Natural killer cell (primary cell): ENCODE measurements around the gene ILKAP. TPM values are rescaled to one million over a fixed set of nuclear protein-coding genes. Genes with fewer than 3 reads are reported as not detected.
A peak's percentile ranks its signal among the peaks of the same experiment; 100 is the strongest.

Source experiments
- ATAC-seq, 3 donors: fragments of 150-1000 bp in 2 of 3; fragments of 200-7000 bp in 1 of 3; cut with Tn5 transposase; 1 replicate in 1 of 3; 2 replicates in 2 of 3; pipeline ENCODE4 v1.10.0; 2021; ENCODE audit warnings: mild to moderate bottlenecking in 2 of 3, moderate library complexity in 2 of 3
- DNase-seq, 2 donors: peaks; one replicate each; pipeline versions ENCODE4 v3.0.0 to v3.0.0-alpha.2; 2013 to 2021; ENCODE audit warnings: mixed read lengths in 1 of 2
- H3K27ac ChIP-seq: one replicate; pipeline ENCODE4 v1.5.1; 2013; ENCODE audit warnings: mild to moderate bottlenecking, low read length
- H3K27me3 ChIP-seq: one replicate; pipeline ENCODE4 v1.6.1; 2013; ENCODE audit warnings: low read length; ENCODE audit not compliant: control insufficient read depth, insufficient read depth
- H3K36me3 ChIP-seq: one replicate; pipeline ENCODE4 v1.6.1; 2013; ENCODE audit warnings: low read length; ENCODE audit not compliant: control insufficient read depth, insufficient read depth
- H3K4me1 ChIP-seq: one replicate; pipeline ENCODE4 v1.6.1; 2013; ENCODE audit warnings: low read length; ENCODE audit not compliant: control insufficient read depth, insufficient read depth
- H3K4me3 ChIP-seq: one replicate; pipeline ENCODE4 v1.5.1; 2013; ENCODE audit warnings: low read length
- H3K9me3 ChIP-seq: one replicate; pipeline ENCODE4 v1.6.1; 2013; ENCODE audit warnings: low read length; ENCODE audit not compliant: control insufficient read depth, insufficient read depth
- H3K27ac Mint-ChIP-seq, 2 donors: one replicate each; pipeline ENCODE4 v1.8.0; 2022; ENCODE audit warnings: mild to moderate bottlenecking in 2 of 2, mixed read lengths in 2 of 2, moderate library complexity in 1 of 2
- H3K27me3 Mint-ChIP-seq, 2 donors: one replicate each; pipeline ENCODE4 v1.8.0; 2022; ENCODE audit warnings: low read depth in 2 of 2, mixed read lengths in 2 of 2
- H3K36me3 Mint-ChIP-seq: one replicate; pipeline ENCODE4 v1.8.0; 2022; ENCODE audit warnings: mixed read lengths
- H3K4me1 Mint-ChIP-seq, 2 donors: one replicate each; pipeline ENCODE4 v1.8.0; 2022; ENCODE audit warnings: mixed read lengths in 2 of 2
- H3K4me3 Mint-ChIP-seq: one replicate; pipeline ENCODE4 v1.8.0; 2022; ENCODE audit warnings: mild to moderate bottlenecking, moderate library complexity, mixed read lengths
- H3K9me3 Mint-ChIP-seq, 2 donors: one replicate each; pipeline ENCODE4 v1.8.0; 2022; ENCODE audit warnings: mixed read lengths in 2 of 2
- CTCF ChIP-seq: fragments of 200-600 bp; IDR thresholded peaks from one replicate; pipeline ENCODE4 v1.8.0; 2022; ENCODE audit warnings: antibody characterized with exemption
- WGBS: methylation state at CpG from one replicate; pipeline ENCODE4 v1.1.7; 2013; ENCODE audit warnings: missing lambda C conversion rate; ENCODE audit not compliant: insufficient coverage; 5-methylcytosine and 5-hydroxymethylcytosine counted together
- intact Hi-C: fragments of 100-400 bp; cut with micrococcal nuclease; formaldehyde crosslinking; loops from one replicate; pipeline ENCODE4 v1.14.2; 2022
- total RNA-seq, 4 donors: library from RNA; stranded (reverse); fragments of 120-200 nt in 1 of 4; gene quantifications; one replicate each; pipeline versions ENCODE4 v1.2.3 to v1.2.4, GENCODE V29; 2013 to 2022

The ILKAP gene
- total RNA-seq, 3 donors from 2014 or later (not counting 1 experiment from before 2014, with no cell fraction given): 146 to 200 (median 183) TPM

- DNase-seq: no peak
- H3K36me3 Mint-ChIP-seq: no peaks in the 10 kb centered on the region
These were observed 41.1 kb downstream of the ILKAP start for GRCh38 chr2:238162251-238162845.

GRCh38 chr2:238161291-238162051, 42.0 kb downstream of the ILKAP start:
- intact Hi-C loops: no loop called here
- no peak overlapping the region for H3K27ac ChIP-seq
- no peak for DNase-seq
- peaks cover 0 to 12% of the 10 kb centered on the region in 2 donors for H3K27me3 Mint-ChIP-seq
- H3K4me1 ChIP-seq: peaks cover 22% of the 10 kb centered on the region
- TF ChIP-seq CTCF: no peak
- H3K4me1 Mint-ChIP-seq: peaks cover 7 to 21% of the 10 kb centered on the region in 2 donors
- no peaks in the 10 kb centered on the region for H3K9me3 Mint-ChIP-seq
- H3K4me3 ChIP-seq: no peak overlapping the region
- no peaks in the 10 kb centered on the region for H3K36me3 Mint-ChIP-seq
- no peak overlapping the region for H3K27ac Mint-ChIP-seq
- no peak overlapping the region for H3K4me3 Mint-ChIP-seq
- H3K27me3 ChIP-seq: peaks cover 11% of the 10 kb centered on the region
- 90% methylated on average over 21 of the region's 21 CpGs for WGBS
- no peak for ATAC-seq
- H3K9me3 ChIP-seq: no peaks in the 10 kb centered on the region
- H3K36me3 ChIP-seq: no peaks in the 10 kb centered on the region

More at GRCh38 chr2:238162251-238162845, 41.1 kb downstream of the ILKAP start:
- Mint-ChIP-seq H3K4me3 (no peak overlapping the region), H3K4me1 (peaks cover 7 to 21% of the 10 kb centered on the region in 2 donors), H3K9me3 (no peaks in the 10 kb centered on the region), H3K27me3 (peaks cover 0 to 12% of the 10 kb centered on the region in 2 donors), H3K27ac (no peak overlapping the region)
- H3K27ac ChIP-seq: no peak overlapping the region
- H3K4me3 ChIP-seq: no peak overlapping the region
- intact Hi-C loops: no loop called here
- H3K9me3 ChIP-seq: no peaks in the 10 kb centered on the region
- no peaks in the 10 kb centered on the region for H3K36me3 ChIP-seq
- ATAC-seq: no peak
- TF ChIP-seq CTCF: no peak
- peaks cover 11% of the 10 kb centered on the region for H3K27me3 ChIP-seq
- peaks cover 22% of the 10 kb centered on the region for H3K4me1 ChIP-seq
- WGBS: 86% methylated on average over 14 of the region's 14 CpGs

- Mint-ChIP-seq H3K27ac (peak overlapping the region; percentile 38 to 57), H3K4me1 (peaks cover 7 to 21% of the 10 kb centered on the region in 2 donors), H3K9me3 (no peaks in the 10 kb centered on the region), H3K27me3 (peaks cover 0 to 12% of the 10 kb centered on the region in 2 donors), H3K36me3 (no peaks in the 10 kb centered on the region), H3K4me3 (peak overlapping the region; percentile 53)
- DNase-seq: peak in 1 of 2 donors; percentile 36
- WGBS: 39% methylated on average over 23 of the region's 23 CpGs
- Histone ChIP-seq H3K36me3 (no peaks in the 10 kb centered on the region), H3K27ac (no peak overlapping the region), H3K27me3 (peaks cover 11% of the 10 kb centered on the region), H3K4me1 (peaks cover 22% of the 10 kb centered on the region), H3K9me3 (no peaks in the 10 kb centered on the region), H3K4me3 (no peak overlapping the region)
- peak; percentile 20 to 51 (median 33) for ATAC-seq
- intact Hi-C loops: loop anchor here (1.0 kb wide), 1 partner anchor 103 kb away; no protein-coding TSS in a partner anchor
- peak; percentile 14 for TF ChIP-seq CTCF
These were observed 43.0 kb downstream of the ILKAP start for GRCh38 chr2:238160206-238161129.
